HG02973 (cell line): ENCODE measurements around the gene SORBS2.

ENCODE experiments used
- ATAC-seq: cut with Tn5 transposase; IDR thresholded peaks from one replicate; pipeline ENCODE4 v1.9.1; 2021; ENCODE audit warnings: moderate library complexity; ENCODE audit not compliant: unreplicated experiment

Gene SORBS2

GRCh38 chr4:185682236-185682635 is 129.8 kb downstream of the SORBS2 start:
- no peak for ATAC-seq

- no peak for ATAC-seq
These were observed 130.4 kb downstream of the SORBS2 start for GRCh38 chr4:185681604-185682003.

GRCh38 chr4:185680617-185681016 is 131.4 kb downstream of the SORBS2 start:
- ATAC-seq = no peak

GRCh38 chr4:185679523-185679922 is 132.5 kb downstream of the SORBS2 start:
- no peak for ATAC-seq

- no peak for ATAC-seq
These were observed 134.2 kb downstream of the SORBS2 start for GRCh38 chr4:185677637-185678314.

- no peak for ATAC-seq
These were observed 139.4 kb downstream of the SORBS2 start for GRCh38 chr4:185672618-185673017.

- ATAC-seq = no peak
These were observed 139.8 kb downstream of the SORBS2 start for GRCh38 chr4:185672151-185672550.

GRCh38 chr4:185671496-185671895 is 140.5 kb downstream of the SORBS2 start:
- ATAC-seq = no peak

GRCh38 chr4:185671066-185671465 is 140.9 kb downstream of the SORBS2 start:
- no peak for ATAC-seq

GRCh38 chr4:185669288-185669687 is 142.7 kb downstream of the SORBS2 start:
- ATAC-seq = no peak

- ATAC-seq = no peak
These were observed 145.8 kb downstream of the SORBS2 start for GRCh38 chr4:185666156-185666555.

- ATAC-seq = no peak
These were observed 146.3 kb downstream of the SORBS2 start for GRCh38 chr4:185665655-185666054.

- no peak for ATAC-seq
These were observed 147.5 kb downstream of the SORBS2 start for GRCh38 chr4:185664481-185664880.

- no peak for ATAC-seq
These were observed 149.8 kb downstream of the SORBS2 start for GRCh38 chr4:185662030-185662778.

GRCh38 chr4:185660340-185660739 is 151.7 kb downstream of the SORBS2 start:
- ATAC-seq = no peak

GRCh38 chr4:185657699-185658098 is 154.3 kb downstream of the SORBS2 start:
- no peak for ATAC-seq

- no peak for ATAC-seq
These were observed 154.8 kb downstream of the SORBS2 start for GRCh38 chr4:185657183-185657582.

- ATAC-seq = no peak
These were observed 155.5 kb downstream of the SORBS2 start for GRCh38 chr4:185656467-185656931.

GRCh38 chr4:185654965-185655554 is 156.9 kb downstream of the SORBS2 start:
- no peak for ATAC-seq

GRCh38 chr4:185654311-185654710 is 157.7 kb downstream of the SORBS2 start:
- no peak for ATAC-seq

GRCh38 chr4:185651851-185652250 is 160.1 kb downstream of the SORBS2 start:
- ATAC-seq = no peak

GRCh38 chr4:185651137-185651677 is 160.8 kb downstream of the SORBS2 start:
- ATAC-seq = no peak
